ENCODE data around the gene BICD1. TPM values are rescaled to one million over a fixed set of nuclear protein-coding genes. Genes with fewer than 3 reads are reported as not detected.

The BICD1 gene
- total and polyA plus RNA-seq, 4 donors: 0.46 to 3.4 (median 1.1) TPM

GRCh38 chr12:32307326-32307725, 200.7 kb downstream of the BICD1 start (continued):
- TF ChIP-seq REST (IDR thresholded peaks at IDR 0.05) (no peak), MAX (IDR thresholded peaks at IDR 0.05) (no peak), FOXA1 (IDR thresholded peaks at IDR 0.05) (no peak), FOXA2 (IDR thresholded peaks at IDR 0.05) (no peak), RAD21 (IDR thresholded peaks at IDR 0.05) (no peak), NR2F2 (IDR thresholded peaks at IDR 0.05) (no peak), GABPA (IDR thresholded peaks at IDR 0.05 in 1 of 2, conservative IDR thresholded peaks at IDR 0.05 in 1 of 2) (no peak), ATF3 (IDR thresholded peaks at IDR 0.05) (no peak), RXRA (IDR thresholded peaks at IDR 0.05) (no peak)

GRCh38 chr12:32309811-32310736, 203.4 kb downstream of the BICD1 start:
- Histone ChIP-seq H3K9me3 (ENCODE audit: control insufficient read depth in 4 of 4, low read length in 3 of 4) (no peaks in the 10 kb centered on the region), H3K27ac (ENCODE audit: low read depth in 1 of 2, low read length in 2 of 2) (no peak overlapping the region), H3K4me3 (ENCODE audit: low read depth in 1 of 3, low read length in 3 of 3) (no peak overlapping the region), H3K27me3 (ENCODE audit: control insufficient read depth in 4 of 4, insufficient read depth in 4 of 4, low read length in 3 of 4) (no peaks in the 10 kb centered on the region), H3K4me1 (ENCODE audit: control insufficient read depth in 4 of 4, insufficient read depth in 4 of 4, low read length in 3 of 4) (no peaks in the 10 kb centered on the region), H3K9ac (ENCODE audit: low read depth in 1 of 2, low read length in 2 of 2) (no peak overlapping the region), H3K36me3 (ENCODE audit: control insufficient read depth in 4 of 4, insufficient read depth in 3 of 4, low read depth in 1 of 4, low read length in 3 of 4) (no peaks in the 10 kb centered on the region)
- no peak for DNase-seq (ENCODE audit: low spot score)
- TF ChIP-seq ATF3 (IDR thresholded peaks at IDR 0.05) (no peak), ZBTB33 (IDR thresholded peaks at IDR 0.05) (no peak), FOXA2 (IDR thresholded peaks at IDR 0.05) (no peak), JUND (IDR thresholded peaks at IDR 0.05) (no peak), YY1 (IDR thresholded peaks at IDR 0.05) (no peak), EGR1 (IDR thresholded peaks at IDR 0.05; ENCODE audit: low read depth in 2 of 2) (no peak)
- 68% methylated on average over 10 of the region's 10 CpGs for WGBS
